ENCODE measurements around the gene DCC. TPM values are rescaled to one million over a fixed set of nuclear protein-coding genes. Genes with fewer than 3 reads are reported as not detected.

The DCC gene
- total RNA-seq, 4 donors from 2014 or later = 0.84 to 1.2 TPM; not detected in 2

DNA sequence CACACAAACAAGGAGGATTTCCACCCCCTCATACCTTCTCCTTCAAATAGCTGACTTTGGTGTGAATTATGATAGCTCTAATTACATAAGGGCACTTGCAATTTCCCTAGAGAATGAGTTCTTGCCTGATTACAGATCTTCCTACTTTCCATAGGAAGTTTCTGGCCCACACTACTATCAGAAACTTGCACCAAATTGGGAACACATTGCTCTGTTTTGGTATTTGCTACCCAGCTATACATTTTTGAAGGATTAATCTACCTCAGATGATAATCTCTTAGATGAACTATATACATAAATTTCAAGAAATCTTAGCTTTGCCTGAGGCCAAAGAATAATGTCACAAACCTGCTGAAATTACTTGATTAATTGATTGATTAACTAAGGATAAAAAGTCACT lies 4.9 kb downstream of the DCC start:
- Histone ChIP-seq H3K9me3 (no peaks in the 10 kb centered on the region), H3K27me3 (peaks cover 0 to 39% of the 10 kb centered on the region in 2 donors), H3K27ac (no peak overlapping the region), H3K36me3 (no peaks in the 10 kb centered on the region), H3K4me1 (peaks cover 0 to 24% (median 0%) of the 10 kb centered on the region in 4 donors), H3K4me3 (no peak overlapping the region)
- TF ChIP-seq POLR2A (IDR thresholded peaks at IDR 0.05) (no peak), EP300 (IDR thresholded peaks at IDR 0.05) (no peak)
- TF ChIP-seq, protein P1, sequence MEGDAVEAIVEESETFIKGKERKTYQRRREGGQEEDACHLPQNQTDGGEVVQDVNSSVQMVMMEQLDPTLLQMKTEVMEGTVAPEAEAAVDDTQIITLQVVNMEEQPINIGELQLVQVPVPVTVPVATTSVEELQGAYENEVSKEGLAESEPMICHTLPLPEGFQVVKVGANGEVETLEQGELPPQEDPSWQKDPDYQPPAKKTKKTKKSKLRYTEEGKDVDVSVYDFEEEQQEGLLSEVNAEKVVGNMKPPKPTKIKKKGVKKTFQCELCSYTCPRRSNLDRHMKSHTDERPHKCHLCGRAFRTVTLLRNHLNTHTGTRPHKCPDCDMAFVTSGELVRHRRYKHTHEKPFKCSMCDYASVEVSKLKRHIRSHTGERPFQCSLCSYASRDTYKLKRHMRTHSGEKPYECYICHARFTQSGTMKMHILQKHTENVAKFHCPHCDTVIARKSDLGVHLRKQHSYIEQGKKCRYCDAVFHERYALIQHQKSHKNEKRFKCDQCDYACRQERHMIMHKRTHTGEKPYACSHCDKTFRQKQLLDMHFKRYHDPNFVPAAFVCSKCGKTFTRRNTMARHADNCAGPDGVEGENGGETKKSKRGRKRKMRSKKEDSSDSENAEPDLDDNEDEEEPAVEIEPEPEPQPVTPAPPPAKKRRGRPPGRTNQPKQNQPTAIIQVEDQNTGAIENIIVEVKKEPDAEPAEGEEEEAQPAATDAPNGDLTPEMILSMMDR (IDR thresholded peaks at IDR 0.05) = no peak
- DNase-seq (ENCODE audit: low spot score in 2 of 2) = no peak

DNA sequence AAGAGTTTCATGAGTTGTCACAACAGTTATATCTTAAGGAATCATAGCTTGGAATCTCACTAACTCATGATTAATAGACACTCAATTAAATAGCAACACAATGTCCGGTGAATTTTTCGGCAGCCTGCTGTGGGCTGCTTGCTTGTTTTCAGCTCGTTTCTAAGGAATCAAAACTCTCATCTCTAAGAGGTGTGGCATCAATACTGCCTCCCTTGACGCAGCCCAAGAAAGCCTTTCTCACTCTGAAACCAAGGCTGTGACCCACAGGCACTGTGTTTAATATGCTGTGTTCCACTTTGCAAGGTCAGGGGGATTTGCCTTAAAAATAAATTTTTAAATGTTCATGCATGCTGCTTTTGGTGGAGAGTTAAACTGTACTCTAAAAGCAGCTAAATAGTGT lies 5.4 kb downstream of the DCC start:
- 43 to 52% methylated on average over 4 of the region's 4 CpGs for WGBS, 2 donors

DNA sequence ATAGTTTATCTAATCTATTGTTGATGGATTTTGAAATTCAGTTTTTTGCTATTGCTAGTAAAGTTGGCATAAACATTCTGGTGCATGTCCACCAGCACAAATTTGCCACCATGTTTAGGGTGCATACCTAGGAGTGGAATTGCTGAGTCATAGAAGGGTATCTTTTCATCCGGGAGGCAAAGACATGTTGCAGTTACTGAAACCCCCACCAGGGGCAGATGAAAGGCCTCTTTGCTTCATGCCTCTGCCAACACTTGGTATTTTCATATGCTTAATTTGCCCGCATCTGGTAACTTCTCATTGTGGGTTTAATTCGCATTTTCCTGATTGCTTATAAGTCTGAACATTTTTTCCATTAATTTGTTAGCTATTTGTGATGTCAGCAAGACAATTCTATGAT lies 8.2 kb downstream of the DCC start:
- no peaks in the 10 kb centered on the region for H3K36me3 ChIP-seq
- H3K27me3 ChIP-seq = peaks cover 0 to 6% of the 10 kb centered on the region in 2 donors
- no peak overlapping the region for H3K4me3 ChIP-seq
- no peaks in the 10 kb centered on the region for H3K9me3 ChIP-seq
- no peaks in the 10 kb centered on the region for H3K4me1 ChIP-seq
- DNase-seq (ENCODE audit: low spot score in 2 of 2) = no peak
- WGBS, 2 donors = 91% methylated on average over 3 of the region's 3 CpGs
- TF ChIP-seq, protein P1 (IDR thresholded peaks at IDR 0.05) = no peak
- no peak for TF ChIP-seq EP300 (IDR thresholded peaks at IDR 0.05)
- no peak for TF ChIP-seq POLR2A (IDR thresholded peaks at IDR 0.05)
- H3K27ac ChIP-seq = no peak overlapping the region

More for the DNA sequence above, 5.4 kb downstream of the DCC start:
- Histone ChIP-seq H3K27me3 (peaks cover 0 to 33% of the 10 kb centered on the region in 2 donors), H3K27ac (no peak overlapping the region), H3K36me3 (no peaks in the 10 kb centered on the region), H3K4me1 (peaks cover 0 to 19% (median 0%) of the 10 kb centered on the region in 4 donors), H3K9me3 (no peaks in the 10 kb centered on the region), H3K4me3 (no peak overlapping the region)
- TF ChIP-seq, protein P1 (IDR thresholded peaks at IDR 0.05) = no peak
- TF ChIP-seq POLR2A (IDR thresholded peaks at IDR 0.05) (no peak), EP300 (IDR thresholded peaks at IDR 0.05) (no peak)
- no peak for DNase-seq (ENCODE audit: low spot score in 2 of 2)

DNA sequence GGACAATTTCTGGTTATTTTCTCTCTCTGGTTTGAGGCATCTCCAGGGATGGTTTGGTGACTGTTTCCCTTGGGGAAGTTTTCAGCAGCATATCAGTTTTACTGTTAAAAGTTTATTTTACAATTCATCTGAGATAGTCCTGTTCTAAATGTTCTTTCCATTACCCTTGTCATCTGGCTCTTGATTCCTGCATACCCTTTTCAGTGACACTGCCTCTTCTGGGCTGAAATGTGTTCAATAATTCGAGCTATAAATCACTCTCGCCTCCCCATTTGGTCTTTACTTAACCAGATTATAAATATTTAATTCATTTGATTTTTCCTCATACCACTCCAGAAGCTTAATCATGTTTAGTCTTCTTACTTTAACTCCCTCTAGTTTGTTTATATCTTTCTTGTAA lies 9.5 kb downstream of the DCC start:
- Histone ChIP-seq H3K27me3 (no peaks in the 10 kb centered on the region), H3K36me3 (no peaks in the 10 kb centered on the region), H3K4me3 (no peak overlapping the region), H3K27ac (no peak overlapping the region), H3K4me1 (no peaks in the 10 kb centered on the region), H3K9me3 (no peaks in the 10 kb centered on the region)
- TF ChIP-seq EP300 (IDR thresholded peaks at IDR 0.05) (no peak), POLR2A (IDR thresholded peaks at IDR 0.05) (no peak)
- TF ChIP-seq, protein P1 (IDR thresholded peaks at IDR 0.05) = no peak
- no peak for DNase-seq (ENCODE audit: low spot score in 2 of 2)
- WGBS, 2 donors = 55 to 66% methylated on average over 2 of the region's 2 CpGs

DNA sequence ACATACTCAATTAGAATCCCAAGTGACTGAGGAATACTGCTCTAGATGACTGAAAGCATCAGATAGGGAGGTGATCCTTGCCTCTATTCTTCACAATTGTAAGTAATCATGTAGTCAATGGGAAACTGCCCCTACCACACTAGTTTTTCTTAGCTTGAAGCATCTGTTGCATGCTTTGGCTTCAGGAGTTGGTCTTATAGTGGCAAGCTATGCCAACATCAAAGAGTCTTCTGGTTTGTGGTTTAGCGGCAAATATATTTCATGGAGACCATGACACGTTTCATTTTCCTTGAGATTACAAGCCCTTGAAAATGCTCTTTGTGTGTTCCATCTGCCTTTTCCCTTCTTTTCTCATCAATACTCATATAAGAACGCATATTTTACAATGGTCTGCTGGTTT lies 12.9 kb downstream of the DCC start:
- TF ChIP-seq, protein P1 (IDR thresholded peaks at IDR 0.05) = no peak
- TF ChIP-seq POLR2A (IDR thresholded peaks at IDR 0.05) (no peak), EP300 (IDR thresholded peaks at IDR 0.05) (no peak)
- no peak overlapping the region for H3K4me3 ChIP-seq
- 85 to 89% methylated on average over 3 of the region's 3 CpGs for WGBS, 2 donors

More for the DNA sequence above, 12.9 kb downstream of the DCC start:
- Histone ChIP-seq H3K36me3 (no peaks in the 10 kb centered on the region), H3K27ac (no peak overlapping the region), H3K27me3 (no peaks in the 10 kb centered on the region), H3K4me1 (no peaks in the 10 kb centered on the region), H3K9me3 (no peaks in the 10 kb centered on the region)
- no peak for DNase-seq (ENCODE audit: low spot score in 2 of 2)

All from tibial nerve (tissue), 4 donors.